BE2C (cell line): ENCODE results near the gene SCN11A. TPM values are rescaled to one million over a fixed set of nuclear protein-coding genes. Genes with fewer than 3 reads are reported as not detected.
A peak's percentile ranks its signal among the peaks of the same experiment; 100 is the strongest.

Experiments
- DNase-seq: peaks from one replicate; pipeline ENCODE4 v3.0.0-alpha.2; 2020
- H3K27me3 ChIP-seq: fragments of 250-450 bp; sonication (Bioruptor Pico); 2 replicates; pipeline ENCODE4 v1.5.1; 2020; ENCODE audit warnings: mild to moderate bottlenecking
- H3K36me3 ChIP-seq: fragments of 250-450 bp; sonication (Bioruptor Pico); 2 replicates; pipeline ENCODE4 v1.5.1; 2020; ENCODE audit warnings: mild to moderate bottlenecking
- H3K4me1 ChIP-seq: fragments of 250-450 bp; sonication (Bioruptor Pico); 2 replicates; pipeline ENCODE4 v1.5.1; 2020
- H3K4me3 ChIP-seq: 2 replicates; pipeline ENCODE4 v1.5.1; 2011; ENCODE audit warnings: low read depth, low read length
- H3K9me3 ChIP-seq: fragments of 250-450 bp; sonication (Bioruptor Pico); 2 replicates; pipeline ENCODE4 v1.5.1; 2020
- polyA plus RNA-seq: library from polyadenylated mRNA; unstranded; fragments of >200 nt; gene quantifications from one replicate; pipeline ENCODE4 v1.2.1, GENCODE V29; 2012; ENCODE audit warnings: low read depth, missing spikeins; ENCODE audit not compliant: insufficient read length, insufficient read depth
- TF ChIP-seq, protein P1 (sequence below): IDR thresholded peaks from 2 replicates; pipeline ENCODE4 v1.5.1; 2012; ENCODE audit warnings: mild to moderate bottlenecking, low read depth, low read length

SCN11A gene
- polyA plus RNA-seq = not detected

DNA sequence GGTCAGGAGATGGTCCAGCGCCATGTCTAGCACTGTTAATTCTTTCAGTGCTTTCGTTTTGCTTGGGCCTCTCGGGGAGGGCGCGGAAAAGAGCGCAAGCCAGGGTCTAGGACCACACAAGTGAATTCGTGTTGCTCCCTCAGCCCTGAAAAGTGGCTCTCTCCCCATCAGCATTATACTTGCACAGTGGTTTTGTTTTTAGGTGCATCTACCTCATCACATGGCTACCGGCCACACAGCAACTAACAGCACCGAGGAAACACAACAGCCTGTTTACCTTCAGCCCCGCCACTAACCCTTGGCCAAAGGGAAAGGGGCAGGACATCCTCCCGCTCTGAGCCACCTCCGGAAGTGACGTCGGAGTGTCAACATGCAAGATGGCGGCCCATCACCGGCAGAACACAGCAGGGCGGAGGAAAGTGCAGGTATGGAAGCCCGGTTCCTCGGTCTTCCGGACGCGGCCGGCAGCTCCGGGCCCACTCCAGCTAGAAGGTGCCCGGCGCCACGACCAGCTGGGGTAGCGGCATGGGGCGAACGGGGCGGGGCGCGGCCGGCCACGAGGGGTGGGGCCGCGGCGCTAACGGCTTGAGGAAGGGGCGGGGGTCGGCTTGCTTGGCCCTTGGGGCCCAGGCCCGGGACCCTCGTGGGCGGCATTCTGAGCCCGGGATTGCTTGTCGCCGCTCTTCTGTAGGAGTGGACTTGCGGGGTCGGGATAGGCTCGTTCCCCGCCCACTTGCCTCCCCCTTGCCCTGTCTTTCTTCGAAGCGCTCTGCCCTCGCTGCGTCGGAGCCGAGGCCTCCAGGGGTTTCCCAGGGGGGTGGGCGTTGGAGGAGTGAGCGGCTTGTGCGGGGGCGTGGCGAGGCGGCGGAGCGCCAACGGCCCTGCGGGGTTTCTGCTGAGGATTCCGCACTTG is at the start of gene SCN11A, which contains the start of gene WDR48:
Gene SCN11A, minus strand, starts transcription at position 296 of the 913 bp plus-strand sequence. CDS start 101,582 bp downstream, outside the sequence.
Gene WDR48, plus strand, starts transcription at position 368 of the 913 bp plus-strand sequence. Its CDS starts 10 bp downstream, at position 378.
- Histone ChIP-seq H3K27me3 (no peaks in the 10 kb centered on the region), H3K36me3 (no peaks in the 10 kb centered on the region), H3K4me3 (peak within 1 kb of the TSS; percentile 69), H3K4me1 (no peaks in the 10 kb centered on the region), H3K9me3 (no peaks in the 10 kb centered on the region)
- TF ChIP-seq, protein P1, sequence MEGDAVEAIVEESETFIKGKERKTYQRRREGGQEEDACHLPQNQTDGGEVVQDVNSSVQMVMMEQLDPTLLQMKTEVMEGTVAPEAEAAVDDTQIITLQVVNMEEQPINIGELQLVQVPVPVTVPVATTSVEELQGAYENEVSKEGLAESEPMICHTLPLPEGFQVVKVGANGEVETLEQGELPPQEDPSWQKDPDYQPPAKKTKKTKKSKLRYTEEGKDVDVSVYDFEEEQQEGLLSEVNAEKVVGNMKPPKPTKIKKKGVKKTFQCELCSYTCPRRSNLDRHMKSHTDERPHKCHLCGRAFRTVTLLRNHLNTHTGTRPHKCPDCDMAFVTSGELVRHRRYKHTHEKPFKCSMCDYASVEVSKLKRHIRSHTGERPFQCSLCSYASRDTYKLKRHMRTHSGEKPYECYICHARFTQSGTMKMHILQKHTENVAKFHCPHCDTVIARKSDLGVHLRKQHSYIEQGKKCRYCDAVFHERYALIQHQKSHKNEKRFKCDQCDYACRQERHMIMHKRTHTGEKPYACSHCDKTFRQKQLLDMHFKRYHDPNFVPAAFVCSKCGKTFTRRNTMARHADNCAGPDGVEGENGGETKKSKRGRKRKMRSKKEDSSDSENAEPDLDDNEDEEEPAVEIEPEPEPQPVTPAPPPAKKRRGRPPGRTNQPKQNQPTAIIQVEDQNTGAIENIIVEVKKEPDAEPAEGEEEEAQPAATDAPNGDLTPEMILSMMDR = no peak
- peak; percentile 83 for DNase-seq

DNA sequence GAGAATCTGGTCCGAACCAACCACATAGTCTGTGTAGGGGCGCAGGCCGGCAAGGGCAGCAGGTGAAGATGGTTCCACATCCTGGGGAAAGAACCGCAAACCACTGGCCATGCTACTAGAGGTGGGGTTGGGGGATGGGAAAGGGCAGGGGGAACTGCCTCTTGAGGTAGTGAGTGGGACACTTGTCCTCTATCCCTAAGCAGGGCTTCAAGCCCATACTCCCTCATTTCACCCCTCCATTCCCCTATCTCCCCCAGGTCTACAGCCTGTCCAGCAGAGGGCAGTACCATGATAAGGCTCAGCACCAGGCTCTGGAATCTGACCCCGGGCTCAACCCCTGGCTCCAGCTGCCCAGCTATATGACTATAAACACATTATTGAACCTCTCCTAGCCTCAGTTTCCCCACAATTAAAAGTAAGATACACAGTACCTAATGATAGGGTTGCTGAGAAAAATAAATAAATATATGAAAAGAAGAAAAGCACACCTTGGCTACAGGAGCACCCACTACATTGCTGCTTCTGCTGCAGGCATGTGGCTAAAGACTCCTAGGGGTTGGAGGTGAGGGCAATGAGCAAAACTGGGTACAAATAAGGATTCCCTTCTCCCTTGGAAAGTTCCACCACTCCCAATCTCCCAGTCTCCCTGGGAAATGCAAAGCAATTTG is 49.4 kb upstream of the SCN11A start:
- Histone ChIP-seq H3K36me3 (peaks cover 3% of the 10 kb centered on the region; the same call in 1 of the 2 replicates), H3K9me3 (no peaks in the 10 kb centered on the region), H3K4me1 (no peaks in the 10 kb centered on the region), H3K27me3 (no peaks in the 10 kb centered on the region), H3K4me3 (no peak overlapping the region)
- TF ChIP-seq, protein P1 = peak; percentile 54
- peak; percentile 28 for DNase-seq

DNA sequence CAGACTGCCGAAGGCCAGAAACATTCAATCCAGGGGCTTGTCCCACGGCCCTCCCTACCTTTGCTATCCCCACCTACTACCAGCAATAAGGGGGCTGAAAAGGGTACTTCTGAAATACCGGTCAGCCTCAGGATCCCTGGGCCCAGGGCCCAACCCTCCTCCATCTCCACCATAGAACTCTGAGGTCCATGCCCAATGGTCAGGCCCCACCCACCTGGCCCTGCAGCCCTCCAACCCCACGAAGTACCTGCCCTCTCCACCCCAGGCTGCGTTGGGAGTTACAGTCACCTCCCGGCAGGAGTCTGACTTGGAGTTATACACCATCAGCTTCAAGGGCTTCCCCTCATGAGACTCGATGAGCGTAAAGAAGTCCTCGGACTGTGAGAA is 48.7 kb upstream of the SCN11A start:
- H3K36me3 ChIP-seq = peaks cover 3% of the 10 kb centered on the region; the same call in 1 of the 2 replicates
- no peaks in the 10 kb centered on the region for H3K27me3 ChIP-seq
- no peak overlapping the region for H3K4me3 ChIP-seq
- no peak for DNase-seq
- no peaks in the 10 kb centered on the region for H3K4me1 ChIP-seq
- H3K9me3 ChIP-seq = no peaks in the 10 kb centered on the region
- TF ChIP-seq, protein P1 = no peak

DNA sequence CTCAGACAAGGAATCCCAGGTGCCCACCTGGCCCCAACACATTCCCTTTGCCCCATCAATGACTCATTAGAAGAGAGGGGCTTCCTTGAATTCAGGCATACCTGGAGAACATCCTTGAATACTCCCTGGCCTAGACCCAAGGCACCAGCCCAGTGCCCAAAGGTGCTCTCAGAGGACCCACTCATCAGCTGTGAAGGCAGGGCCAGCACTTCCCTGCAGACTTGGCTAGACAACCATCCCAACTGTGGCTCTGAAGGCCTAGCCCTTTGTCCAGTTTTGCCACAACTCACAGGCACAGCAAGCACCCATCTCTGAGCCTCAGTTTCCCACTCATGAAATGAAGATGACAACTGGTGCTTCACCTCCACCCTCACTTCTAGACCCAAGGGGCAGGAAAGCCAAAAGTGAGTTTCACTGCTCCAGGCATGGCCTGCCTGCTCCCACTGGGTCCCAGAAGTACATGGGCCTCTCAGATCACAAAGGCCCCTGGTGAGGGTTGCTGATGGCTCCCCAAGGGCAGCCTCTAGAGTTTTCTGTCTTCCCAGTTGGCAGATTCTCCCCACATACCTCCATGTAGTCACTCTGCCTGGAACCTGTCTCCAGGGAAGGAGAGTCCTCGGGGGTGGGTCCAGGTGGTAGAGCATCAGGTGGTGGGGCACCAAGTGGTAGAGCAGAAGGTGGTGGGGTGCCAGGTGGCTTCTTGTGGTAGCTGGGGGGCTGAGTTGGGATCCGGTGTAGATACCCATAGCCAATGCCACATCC is 48.2 kb upstream of the SCN11A start:
- Histone ChIP-seq H3K27me3 (no peaks in the 10 kb centered on the region), H3K36me3 (peaks cover 3% of the 10 kb centered on the region; the same call in 1 of the 2 replicates), H3K4me1 (no peaks in the 10 kb centered on the region), H3K9me3 (no peaks in the 10 kb centered on the region), H3K4me3 (no peak overlapping the region)
- DNase-seq = no peak
- TF ChIP-seq, protein P1 = no peak

DNA sequence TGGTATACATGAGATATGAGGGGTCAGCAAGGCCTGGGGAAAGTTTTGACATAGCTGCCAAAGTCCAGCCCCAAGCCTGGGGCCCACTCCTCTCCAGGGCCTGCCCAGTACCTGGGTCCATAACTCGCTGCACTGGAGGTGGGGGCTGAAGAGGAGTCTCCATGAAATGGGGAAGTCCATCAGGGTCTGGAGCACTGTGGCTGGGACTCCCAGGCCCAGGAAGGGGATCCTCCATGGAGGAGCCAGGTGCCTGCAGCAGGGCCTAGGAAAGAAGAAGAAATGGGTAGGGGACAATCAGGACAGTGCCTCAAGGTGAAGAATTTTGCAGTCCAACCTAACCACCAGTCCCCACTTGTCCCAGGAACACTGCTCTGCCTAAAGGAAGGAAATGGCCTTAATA is 47.5 kb upstream of the SCN11A start:
- peaks cover 3% of the 10 kb centered on the region; the same call in 1 of the 2 replicates for H3K36me3 ChIP-seq
- no peaks in the 10 kb centered on the region for H3K4me1 ChIP-seq
- TF ChIP-seq, protein P1 = no peak
- no peak overlapping the region for H3K4me3 ChIP-seq
- no peaks in the 10 kb centered on the region for H3K27me3 ChIP-seq
- DNase-seq = no peak
- no peaks in the 10 kb centered on the region for H3K9me3 ChIP-seq
